B cell (primary cell): ENCODE results near the gene AZIN2.

ENCODE experiments used
- CTCF ChIP-seq: fragments of 200-600 bp; IDR thresholded peaks from one replicate; pipeline ENCODE4 v1.8.0; 2022; ENCODE audit warnings: antibody characterized with exemption, mild to moderate bottlenecking
- EZH2 ChIP-seq: IDR thresholded peaks from 2 replicates; pipeline ENCODE4 v1.6.1; 2012; ENCODE audit warnings: borderline replicate concordance, low read depth, mild to moderate bottlenecking, moderate library complexity, low read length; ENCODE audit not compliant: insufficient read depth, poor library complexity, severe bottlenecking

- TF ChIP-seq CTCF: no peak
- no peak for TF ChIP-seq EZH2
These were observed 78.6 kb downstream of the AZIN2 start for GRCh38 chr1:33159577-33159976.
